ENCODE data around the gene C2CD2. TPM values are rescaled to one million over a fixed set of nuclear protein-coding genes. Genes with fewer than 3 reads are reported as not detected.

Gene C2CD2
- polyA plus RNA-seq, 1 of the 3 experiments (the other 2 are of a cell fraction), result 9.7 TPM

DNA sequence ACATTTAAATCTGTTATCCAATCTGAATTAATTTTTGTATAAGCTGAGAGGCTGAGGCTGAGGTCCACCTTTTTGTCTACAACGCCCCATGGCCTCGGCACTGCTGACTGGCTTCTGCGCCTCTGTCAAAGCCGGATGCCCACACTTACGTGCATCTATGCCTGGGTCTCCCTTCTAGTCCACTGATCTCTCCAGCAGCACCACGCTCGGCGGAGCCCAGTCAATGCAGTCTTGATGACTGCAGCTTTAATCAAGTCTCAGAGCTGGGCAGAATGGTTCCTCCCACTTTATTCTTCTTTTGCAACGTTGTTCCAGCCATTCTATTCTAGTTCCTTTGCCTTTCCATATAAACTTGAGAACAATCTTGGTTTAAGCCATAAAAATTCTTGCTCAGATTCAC lies 84.0 kb downstream of the C2CD2 start:
- no peak overlapping the region for H3K4me2 ChIP-seq
- no peaks in the 10 kb centered on the region for H3K27me3 ChIP-seq (ENCODE audit: insufficient read depth)
- no peaks in the 10 kb centered on the region for H3K36me3 ChIP-seq (replicated peaks in 1 of 2; ENCODE audit: control insufficient read depth in 1 of 2, insufficient read depth in 2 of 2, low read length in 1 of 2)
- peaks cover 7% of the 10 kb centered on the region; the same call in 1 of the 2 replicates for H3K79me2 ChIP-seq (ENCODE audit: insufficient read depth)
- DNase-seq, result no peak
- no peak overlapping the region for H3K9ac ChIP-seq
- no peaks in the 10 kb centered on the region for H3K9me3 ChIP-seq
- 93% methylated on average over 9 of the region's 9 CpGs for WGBS (ENCODE audit: low lambda C conversion rate)
- H3K4me3 ChIP-seq (ENCODE audit: low read depth in 2 of 2, low read length in 1 of 2), result no peak overlapping the region
- CTCF ChIA-PET, result no interaction called here
- no peak overlapping the region for H3K27ac ChIP-seq (ENCODE audit: low read depth in 2 of 2, low read length in 1 of 2)
- no peaks in the 10 kb centered on the region for H4K20me1 ChIP-seq (ENCODE audit: insufficient read depth)
- TF ChIP-seq FOXM1 (IDR thresholded peaks at IDR 0.05; ENCODE audit: low read depth) (no peak), FOSL2 (IDR thresholded peaks at IDR 0.05; ENCODE audit: borderline replicate concordance, low read depth) (no peak), TAF1 (IDR thresholded peaks at IDR 0.05; ENCODE audit: borderline replicate concordance, low read depth, low read length) (no peak), RFX5 (IDR thresholded peaks at IDR 0.05; ENCODE audit: low read length) (no peak), ELF1 (IDR thresholded peaks at IDR 0.05) (no peak), JUND (IDR thresholded peaks at IDR 0.05) (no peak), YY1 (IDR thresholded peaks at IDR 0.05; ENCODE audit: low read depth) (no peak), MXI1 (IDR thresholded peaks at IDR 0.05; ENCODE audit: low read depth, low read length) (no peak), POLR2AphosphoS5 (IDR thresholded peaks at IDR 0.05; ENCODE audit: low read depth, low read length) (no peak), RAD21 (IDR thresholded peaks at IDR 0.05; ENCODE audit: low read length) (no peak), NRF1 (IDR thresholded peaks at IDR 0.05; ENCODE audit: low read depth, low read length) (no peak)
- TF ChIP-seq, protein P1, sequence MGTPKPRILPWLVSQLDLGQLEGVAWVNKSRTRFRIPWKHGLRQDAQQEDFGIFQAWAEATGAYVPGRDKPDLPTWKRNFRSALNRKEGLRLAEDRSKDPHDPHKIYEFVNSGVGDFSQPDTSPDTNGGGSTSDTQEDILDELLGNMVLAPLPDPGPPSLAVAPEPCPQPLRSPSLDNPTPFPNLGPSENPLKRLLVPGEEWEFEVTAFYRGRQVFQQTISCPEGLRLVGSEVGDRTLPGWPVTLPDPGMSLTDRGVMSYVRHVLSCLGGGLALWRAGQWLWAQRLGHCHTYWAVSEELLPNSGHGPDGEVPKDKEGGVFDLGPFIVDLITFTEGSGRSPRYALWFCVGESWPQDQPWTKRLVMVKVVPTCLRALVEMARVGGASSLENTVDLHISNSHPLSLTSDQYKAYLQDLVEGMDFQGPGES (IDR thresholded peaks at IDR 0.05; ENCODE audit: low read depth, low read length), result no peak
- TF ChIP-seq, protein P2, sequence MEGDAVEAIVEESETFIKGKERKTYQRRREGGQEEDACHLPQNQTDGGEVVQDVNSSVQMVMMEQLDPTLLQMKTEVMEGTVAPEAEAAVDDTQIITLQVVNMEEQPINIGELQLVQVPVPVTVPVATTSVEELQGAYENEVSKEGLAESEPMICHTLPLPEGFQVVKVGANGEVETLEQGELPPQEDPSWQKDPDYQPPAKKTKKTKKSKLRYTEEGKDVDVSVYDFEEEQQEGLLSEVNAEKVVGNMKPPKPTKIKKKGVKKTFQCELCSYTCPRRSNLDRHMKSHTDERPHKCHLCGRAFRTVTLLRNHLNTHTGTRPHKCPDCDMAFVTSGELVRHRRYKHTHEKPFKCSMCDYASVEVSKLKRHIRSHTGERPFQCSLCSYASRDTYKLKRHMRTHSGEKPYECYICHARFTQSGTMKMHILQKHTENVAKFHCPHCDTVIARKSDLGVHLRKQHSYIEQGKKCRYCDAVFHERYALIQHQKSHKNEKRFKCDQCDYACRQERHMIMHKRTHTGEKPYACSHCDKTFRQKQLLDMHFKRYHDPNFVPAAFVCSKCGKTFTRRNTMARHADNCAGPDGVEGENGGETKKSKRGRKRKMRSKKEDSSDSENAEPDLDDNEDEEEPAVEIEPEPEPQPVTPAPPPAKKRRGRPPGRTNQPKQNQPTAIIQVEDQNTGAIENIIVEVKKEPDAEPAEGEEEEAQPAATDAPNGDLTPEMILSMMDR (IDR thresholded peaks at IDR 0.05), result no peak
- TF ChIP-seq, protein P3, sequence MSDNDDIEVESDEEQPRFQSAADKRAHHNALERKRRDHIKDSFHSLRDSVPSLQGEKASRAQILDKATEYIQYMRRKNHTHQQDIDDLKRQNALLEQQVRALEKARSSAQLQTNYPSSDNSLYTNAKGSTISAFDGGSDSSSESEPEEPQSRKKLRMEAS (IDR thresholded peaks at IDR 0.05; ENCODE audit: low read depth), result no peak
- TF ChIP-seq, protein P4, sequence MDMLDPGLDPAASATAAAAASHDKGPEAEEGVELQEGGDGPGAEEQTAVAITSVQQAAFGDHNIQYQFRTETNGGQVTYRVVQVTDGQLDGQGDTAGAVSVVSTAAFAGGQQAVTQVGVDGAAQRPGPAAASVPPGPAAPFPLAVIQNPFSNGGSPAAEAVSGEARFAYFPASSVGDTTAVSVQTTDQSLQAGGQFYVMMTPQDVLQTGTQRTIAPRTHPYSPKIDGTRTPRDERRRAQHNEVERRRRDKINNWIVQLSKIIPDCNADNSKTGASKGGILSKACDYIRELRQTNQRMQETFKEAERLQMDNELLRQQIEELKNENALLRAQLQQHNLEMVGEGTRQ (IDR thresholded peaks at IDR 0.05; ENCODE audit: borderline replicate concordance, low read depth, low read length), result no peak
- no peaks in the 10 kb centered on the region for H3F3A ChIP-seq (replicated peaks; ENCODE audit: insufficient read depth)
- no peaks in the 10 kb centered on the region for H3K9me2 ChIP-seq
- POLR2A ChIA-PET, result interaction anchor here (0.7 kb wide), 1 partner anchor 9 kb away, joined by 3 read pairs; the partner anchor contains the start of gene PRDM15
- H3K4me1 ChIP-seq (ENCODE audit: control insufficient read depth in 1 of 2, insufficient read depth in 2 of 2, low read depth in 1 of 2, low read length in 1 of 2), result peaks cover 0 to 16% of the 10 kb centered on the region in 2 experiments; a peak in 1 of 4 replicates
- H2AFZ ChIP-seq (ENCODE audit: low read depth), result no peak overlapping the region
